GM18520 (cell line): ENCODE results near the gene GPRIN1.

ENCODE experiments used
- ATAC-seq: cut with Tn5 transposase; IDR thresholded peaks from one replicate; pipeline ENCODE4 v1.9.1; 2021; ENCODE audit not compliant: unreplicated experiment

GPRIN1 gene

DNA sequence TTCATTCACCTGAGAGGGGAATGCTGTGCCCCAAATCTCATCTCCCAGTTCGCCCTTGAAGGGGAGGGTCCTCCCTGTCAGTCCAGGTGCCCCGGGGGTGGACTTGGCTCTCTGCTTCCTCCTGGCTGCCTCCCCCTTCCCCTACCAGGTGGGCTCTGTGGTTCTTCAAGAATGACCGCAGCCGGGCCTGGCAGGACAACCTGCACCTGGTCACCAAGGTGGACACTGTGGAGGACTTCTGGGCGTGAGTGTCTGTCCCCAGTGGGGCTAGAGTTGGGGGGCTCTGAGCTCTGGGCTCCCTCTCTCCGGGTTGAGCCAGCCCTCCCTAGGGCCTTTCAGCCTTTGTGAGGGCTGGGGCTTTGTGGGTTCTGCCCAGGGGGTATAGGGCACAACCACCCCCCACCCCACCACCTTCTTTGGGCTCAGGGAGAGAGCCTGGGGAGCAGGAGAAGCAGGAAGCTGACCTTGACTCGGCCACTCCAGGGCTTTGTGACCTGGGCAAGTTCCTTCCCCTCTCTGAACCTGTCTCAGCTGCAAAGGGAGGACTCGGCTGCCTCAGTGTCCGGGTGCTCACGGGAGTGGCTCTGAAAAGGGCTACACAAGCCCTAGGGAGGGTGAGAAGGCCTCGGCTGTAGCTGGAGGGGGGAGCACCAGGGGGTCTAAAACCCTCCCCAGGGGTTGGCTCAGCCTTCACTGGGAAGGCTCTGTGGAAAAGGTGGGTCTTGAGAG, 33.7 kb upstream of the GPRIN1 start:
- no peak for ATAC-seq

DNA sequence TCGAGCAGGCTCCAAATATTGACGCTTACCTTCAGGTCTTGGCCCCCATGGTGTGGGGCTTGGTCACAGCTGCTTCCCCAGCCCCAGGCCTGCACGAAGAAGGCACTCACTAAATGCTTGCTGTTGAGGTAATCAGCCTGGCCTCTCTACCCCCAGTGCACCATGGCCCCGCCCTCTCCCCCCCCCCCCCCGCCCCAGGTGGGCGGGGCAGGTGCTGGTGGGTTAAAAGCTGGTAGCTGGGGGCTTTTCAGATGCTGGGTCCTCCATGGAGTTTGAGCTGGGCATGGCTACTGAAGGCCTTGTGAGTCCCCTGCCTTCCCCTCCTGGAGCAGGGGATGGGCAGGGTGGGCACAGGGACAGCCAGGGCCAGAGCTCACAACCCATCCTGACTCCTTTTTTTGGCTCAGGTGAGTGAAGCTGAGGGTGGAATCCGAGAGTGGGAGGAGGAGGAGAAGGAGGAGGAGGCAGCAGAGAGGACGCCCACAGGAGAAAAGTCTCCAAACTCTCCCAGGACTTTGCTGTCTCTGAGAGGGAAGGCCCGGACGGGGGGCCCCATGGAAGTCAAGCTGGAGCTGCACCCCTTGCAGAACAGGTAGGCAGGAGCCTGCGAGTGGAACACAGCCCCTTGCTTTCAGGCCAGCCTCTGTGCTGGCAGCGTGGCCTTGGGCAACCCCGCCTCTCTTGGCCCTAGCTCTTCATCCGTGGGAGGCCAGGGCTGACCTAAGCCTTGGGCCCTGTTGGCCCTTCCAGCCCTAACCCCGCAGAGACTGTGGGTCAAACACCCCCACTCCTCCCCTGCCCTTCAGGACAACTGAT, 32.9 kb upstream of the GPRIN1 start:
- ATAC-seq, result no peak

DNA sequence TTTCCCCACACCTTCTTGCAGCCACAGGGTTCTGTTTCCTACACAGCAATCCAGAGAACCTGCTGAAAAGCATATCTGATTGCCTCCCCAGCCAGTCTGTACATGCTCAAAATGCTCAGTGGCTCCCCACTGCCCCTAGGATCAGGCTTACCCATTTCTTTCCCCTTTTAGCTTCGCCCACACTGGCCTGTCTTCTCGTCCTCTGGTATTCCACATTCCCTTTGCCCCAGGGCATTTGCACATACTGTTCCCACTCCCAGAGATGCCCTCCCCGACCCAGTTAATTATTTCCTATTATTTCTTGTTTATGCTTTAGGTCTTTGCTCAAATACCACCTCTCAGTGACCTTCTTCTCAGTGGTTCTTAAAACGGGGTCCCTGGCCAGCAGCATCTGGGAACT, 30.7 kb upstream of the GPRIN1 start:
- no peak for ATAC-seq

DNA sequence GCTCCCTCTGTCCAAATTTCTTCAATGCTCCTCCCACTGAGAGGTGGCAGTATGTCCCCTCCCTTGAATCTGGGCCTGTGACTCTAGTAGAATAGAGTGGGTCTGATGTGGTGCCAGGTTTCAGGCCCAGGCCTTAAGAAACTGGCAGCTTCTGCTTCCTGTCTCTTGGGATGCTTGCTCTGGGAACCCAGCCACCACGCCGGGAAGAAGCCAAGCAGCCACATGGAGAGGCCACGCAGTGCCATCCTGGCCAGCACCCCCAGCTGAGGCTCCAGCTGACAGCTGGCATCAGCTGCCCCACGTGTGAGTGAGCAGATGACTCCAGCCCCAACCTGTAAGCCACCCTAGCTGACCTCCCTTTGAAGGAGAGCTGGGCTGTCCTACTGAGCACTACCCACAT, 30.0 kb upstream of the GPRIN1 start:
- no peak for ATAC-seq

DNA sequence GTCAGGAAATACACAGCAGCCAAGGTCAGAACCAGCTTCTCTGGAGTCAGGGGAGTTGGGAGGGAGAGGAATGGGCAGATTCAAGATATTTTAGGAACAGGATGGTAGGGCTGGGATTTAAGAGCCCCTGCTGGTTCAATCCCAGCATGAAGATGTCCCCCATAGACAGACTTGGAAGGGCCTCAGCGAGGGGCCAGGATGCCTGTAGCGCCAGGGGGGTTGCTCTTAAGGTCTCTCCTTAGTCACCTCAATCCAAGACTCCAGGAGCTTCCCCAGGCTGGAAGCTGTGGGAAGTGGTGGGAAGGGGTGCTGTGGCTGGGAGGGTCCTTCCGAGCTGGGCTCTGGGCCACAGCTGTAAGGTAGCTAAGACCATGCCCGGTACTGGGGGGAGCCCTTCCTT, 29.3 kb upstream of the GPRIN1 start:
- ATAC-seq, result no peak

DNA sequence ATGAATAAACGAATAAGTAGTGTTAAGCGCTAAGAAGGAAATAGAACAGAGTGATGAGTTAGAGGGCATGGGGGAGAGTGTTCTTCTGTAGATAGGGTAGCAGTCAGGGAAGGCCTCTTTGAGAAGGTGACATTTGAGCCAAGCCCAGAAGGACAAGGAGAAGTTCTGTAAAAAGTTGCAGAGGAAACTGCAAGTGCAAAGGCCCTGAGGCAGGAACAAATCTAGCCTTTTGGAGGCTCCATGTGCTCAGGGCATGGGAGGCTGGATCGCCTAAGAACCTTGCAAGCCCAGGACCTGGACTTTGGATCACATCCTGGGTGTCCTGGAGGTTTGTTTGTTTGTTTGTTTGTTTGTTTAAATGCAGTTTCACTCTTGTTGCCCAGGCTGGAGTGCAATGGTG, 28.5 kb upstream of the GPRIN1 start:
- ATAC-seq, result no peak

DNA sequence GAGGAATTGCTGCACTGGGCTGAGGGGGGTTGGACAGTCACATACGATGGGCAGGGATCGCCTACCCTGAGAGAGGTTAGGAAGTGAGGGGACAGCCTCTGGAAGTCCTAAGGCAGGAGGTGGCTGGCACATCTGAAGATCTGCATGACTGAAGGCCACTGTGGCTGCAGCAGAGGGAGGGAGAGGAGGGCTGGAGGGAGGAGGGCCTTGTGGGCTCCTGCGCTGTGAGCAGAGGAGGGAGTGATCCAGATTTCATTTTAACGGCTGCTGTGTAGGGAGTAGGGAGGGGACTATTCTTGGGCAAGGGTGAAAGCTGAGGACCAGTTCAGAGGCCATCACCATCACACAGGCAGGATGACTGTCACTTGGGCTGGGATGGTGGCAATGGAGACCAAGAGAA, 27.6 kb upstream of the GPRIN1 start:
- no peak for ATAC-seq

DNA sequence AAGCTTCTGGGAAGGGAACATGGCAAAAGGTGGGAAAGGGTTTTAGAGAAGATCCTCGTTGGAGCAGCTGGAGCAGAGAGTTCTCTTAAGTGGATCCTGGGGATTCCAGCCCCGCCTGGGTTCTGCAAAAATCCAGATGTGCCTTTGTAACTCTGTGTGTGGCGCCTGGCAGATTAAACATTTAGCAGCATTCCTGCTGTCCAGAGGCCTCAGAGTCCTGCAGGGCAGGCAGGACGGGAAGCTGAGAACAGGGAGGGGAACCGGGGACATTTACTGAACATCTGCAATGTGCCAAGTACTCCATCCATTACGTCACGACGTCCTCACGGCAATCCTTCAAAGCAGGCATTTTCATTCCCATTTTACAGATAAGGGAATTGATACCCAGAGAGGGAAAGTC, 26.5 kb upstream of the GPRIN1 start:
- ATAC-seq, result no peak

DNA sequence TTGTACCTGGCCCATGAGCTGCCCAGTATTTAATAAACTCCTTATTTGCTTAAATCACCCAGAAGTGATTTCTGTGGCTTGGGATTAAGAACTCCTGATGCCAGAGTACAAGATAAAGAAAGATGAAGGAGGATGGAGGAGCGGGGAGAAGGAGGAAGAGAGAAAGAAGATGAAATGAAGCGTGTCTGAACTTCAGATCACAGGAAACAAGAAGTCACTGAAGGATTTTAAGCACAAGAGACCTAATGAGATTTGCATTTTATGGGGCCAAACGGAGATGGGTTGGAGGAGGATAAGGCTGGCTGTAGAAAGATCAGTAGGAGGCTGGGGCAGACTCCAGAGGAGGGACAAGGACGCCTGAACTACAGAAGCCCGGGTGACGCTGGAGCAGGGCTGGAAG, 23.6 kb upstream of the GPRIN1 start:
- no peak for ATAC-seq

DNA sequence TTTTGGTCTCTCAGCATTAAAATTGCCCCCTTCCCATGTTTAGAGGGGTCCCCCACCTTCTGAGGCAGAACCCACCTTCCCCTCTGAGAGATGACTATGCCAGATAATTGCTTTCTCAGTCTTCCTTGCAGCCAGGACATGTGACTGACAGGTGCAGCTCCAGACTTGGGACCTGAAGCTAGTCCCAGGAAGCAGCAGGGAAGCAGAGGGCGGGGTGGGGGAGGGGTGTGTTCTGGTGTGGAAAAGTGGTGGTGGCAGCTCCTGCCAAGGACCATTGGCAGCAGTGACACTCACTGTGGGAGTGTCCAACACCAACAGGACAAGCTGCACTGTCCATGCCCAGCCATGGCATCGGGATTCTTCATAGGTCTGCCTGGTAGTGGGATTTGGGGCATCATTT, 22.8 kb upstream of the GPRIN1 start:
- ATAC-seq, result no peak

DNA sequence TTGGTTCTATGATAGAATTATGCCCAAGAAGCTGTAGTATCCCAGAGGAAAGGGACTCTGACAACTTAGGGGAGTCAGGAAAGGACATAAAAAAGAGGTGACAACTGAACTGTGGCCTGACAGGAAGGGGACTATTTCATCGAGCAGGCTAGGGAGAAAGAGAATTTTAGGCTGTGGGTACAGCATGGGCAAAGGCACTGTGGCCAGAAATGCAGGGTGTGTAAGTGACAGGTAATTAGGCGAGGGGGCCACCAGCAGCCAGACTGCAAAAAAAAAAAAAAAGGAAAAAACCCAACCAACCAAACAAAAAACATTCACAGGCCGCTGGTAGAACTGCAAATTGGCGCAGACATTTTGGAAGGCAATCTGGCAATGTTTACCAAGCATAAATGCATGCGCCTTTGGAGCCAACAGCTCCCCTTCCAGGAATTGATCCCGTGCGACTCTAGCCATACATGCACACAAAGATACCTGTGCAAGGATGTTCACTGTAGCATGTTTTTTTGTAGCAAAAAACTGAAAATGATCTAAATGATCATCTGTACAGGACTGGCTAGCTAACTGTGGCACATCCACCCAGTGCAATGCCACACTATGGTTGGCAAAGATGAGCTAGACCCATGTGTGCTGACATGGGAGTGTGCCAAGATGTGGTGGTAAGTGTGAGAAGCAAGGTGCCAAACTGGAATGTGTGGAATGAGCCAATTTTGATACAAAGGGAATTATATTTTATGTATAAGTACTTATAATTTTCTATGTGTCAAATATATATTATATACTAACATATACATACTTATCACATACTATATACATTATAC, 21.6 kb upstream of the GPRIN1 start:
- ATAC-seq, result no peak

DNA sequence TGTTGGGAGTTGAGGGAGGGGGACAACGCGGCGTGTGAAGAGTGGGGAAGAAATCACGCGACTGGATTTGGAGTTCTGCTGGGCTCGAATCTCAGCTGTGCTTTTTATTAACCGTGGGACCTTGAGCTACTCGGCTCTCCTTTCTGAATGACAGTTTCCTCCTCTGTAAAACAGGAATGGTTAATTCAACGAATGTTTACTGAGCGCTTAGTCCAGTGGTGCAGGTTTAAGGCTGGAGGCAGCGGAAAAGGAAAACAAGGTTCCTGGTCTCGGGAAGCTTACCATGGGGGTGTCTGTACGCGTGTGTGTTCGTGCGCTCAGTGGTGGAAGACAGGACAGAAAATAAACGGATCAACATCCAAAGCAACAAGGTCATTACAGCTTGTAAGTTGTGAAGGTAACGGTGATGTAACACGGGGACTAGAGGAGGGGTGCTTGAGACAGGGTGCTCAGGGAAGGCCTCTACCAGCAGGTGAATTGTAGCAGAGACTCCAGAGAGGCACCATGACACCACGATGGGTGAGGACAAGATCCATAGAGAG, 20.8 kb upstream of the GPRIN1 start:
- ATAC-seq, result no peak

DNA sequence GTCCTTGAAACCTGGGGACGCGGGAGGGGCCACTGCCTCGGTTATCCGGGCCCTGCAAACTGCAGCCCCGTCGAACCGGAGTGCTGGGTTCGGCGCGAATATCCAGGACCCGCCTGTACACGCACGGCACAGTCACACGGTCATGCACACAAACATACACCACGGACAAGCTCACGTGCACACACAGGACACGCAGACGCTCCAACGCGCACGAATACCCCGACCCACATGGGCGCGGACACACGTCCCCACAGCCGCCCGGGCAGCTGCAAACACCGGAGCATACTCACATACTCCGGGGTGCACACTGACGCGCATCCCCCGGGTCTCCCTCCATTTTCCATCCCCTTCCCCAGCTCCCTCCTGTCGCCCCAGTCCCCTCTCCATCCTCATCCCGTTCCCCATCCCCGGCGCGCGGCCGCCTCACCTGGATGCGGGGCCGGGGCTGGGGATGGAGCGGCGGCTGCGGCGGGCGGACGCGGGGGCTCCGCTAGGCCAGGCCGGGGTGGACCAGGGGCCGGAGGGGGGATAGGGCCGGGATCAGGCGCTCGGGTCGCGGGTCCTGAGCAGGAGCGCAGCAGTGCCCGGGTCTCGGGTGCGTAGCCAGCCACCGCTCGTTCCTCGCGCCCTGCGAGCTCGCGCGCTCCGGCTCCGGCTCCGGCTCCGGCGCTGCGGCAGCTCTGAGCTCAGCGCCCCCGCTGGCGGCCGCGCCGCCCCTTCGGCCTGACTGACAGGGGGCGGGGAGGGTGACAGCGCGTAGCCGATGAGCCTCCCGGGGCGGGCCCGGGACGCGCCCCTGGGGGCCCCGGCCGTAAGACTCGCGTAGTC, 20.1 kb upstream of the GPRIN1 start, which contains the start of the genes EIF4E1B and SNCB:
EIF4E1B (plus strand) TSS at position 823 of the 828 bp plus-strand sequence. CDS start 12,113 bp downstream, outside the sequence.
SNCB (minus strand) TSS at position 682 of the 828 bp plus-strand sequence. CDS start 880 bp downstream, outside the sequence.
- ATAC-seq, result no peak

DNA sequence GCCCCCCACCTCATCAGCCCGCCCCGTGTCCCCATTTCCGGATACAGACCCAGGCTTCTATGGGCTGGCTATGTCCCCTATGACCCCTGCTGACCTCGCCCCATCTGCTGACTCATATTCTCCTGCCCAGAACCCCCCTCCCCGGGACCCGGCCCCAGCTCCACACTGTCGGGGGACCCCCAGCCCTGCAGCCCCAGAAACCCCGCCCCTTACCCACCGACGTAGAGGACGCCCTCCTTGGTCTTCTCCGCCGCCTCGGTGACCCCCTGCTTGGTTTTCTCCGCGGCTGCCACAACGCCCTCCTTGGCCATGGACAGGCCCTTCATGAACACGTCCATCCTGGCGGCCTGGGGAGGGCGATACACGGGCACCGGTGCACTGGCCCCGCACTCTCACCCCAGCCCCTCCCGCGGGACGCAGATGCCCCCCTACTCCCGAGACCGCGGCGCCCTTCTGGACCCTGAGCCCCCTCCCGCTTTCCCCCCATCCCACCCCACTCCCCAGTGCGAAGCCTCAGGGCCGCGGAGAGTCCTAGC, 19.4 kb upstream of the GPRIN1 start:
- no peak for ATAC-seq

DNA sequence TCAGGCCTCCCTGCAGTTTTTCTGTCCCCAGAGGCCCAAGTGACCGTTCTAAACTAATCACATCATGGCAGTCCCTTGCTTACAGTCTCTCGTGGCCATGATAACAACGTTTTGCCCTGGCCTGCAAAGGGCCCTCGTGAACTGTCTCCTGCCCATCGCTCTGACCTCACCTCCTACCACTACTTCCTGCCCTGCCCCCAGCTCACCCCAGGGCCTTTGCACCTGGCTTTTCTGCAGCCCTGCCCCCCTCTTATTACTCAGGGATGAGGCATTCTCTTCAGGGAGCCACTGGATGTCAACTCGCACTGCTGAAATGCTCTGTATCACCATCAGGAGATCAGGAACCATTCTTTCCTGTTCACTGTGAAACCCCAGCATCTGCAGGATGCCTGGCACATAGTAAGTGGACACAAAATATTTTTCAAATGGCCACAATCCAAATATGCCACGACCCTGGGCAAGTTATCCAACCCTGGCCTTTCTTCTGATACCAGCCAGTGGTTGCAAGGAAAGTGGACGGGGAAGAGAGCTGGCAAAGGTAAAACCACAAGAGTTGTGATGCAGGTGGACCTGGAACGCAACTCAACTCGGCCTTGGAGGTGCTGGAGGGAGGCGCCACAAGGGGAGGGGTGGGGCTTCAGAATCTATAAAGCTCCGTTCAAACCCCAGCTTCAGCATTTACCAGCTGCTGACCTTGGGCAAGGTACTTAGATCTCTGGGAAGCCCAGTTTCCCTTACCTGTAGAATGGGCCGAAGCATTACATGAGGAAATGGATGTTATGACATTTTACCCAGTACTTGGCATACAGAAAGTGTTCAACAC, 18.7 kb upstream of the GPRIN1 start:
- ATAC-seq, result no peak

DNA sequence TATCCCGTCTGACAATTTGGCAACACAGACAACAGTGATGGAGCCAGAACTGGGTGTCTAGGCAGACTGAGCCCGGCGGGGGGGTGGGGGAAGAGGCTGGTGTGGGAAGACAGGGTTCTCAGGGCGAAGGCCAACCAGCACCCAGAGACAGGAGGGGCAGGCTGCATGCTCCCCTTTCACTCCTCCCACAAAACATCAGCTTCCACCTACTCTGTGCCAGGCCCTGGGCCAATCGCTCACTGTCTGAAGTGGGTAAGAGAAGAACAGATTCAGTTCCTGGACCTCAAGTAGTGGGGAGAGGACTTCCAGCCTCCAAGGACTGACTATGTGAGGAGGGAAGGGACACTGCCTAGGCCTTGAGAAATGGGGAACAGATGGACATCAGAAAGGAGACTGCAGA, 17.6 kb upstream of the GPRIN1 start:
- no peak for ATAC-seq

DNA sequence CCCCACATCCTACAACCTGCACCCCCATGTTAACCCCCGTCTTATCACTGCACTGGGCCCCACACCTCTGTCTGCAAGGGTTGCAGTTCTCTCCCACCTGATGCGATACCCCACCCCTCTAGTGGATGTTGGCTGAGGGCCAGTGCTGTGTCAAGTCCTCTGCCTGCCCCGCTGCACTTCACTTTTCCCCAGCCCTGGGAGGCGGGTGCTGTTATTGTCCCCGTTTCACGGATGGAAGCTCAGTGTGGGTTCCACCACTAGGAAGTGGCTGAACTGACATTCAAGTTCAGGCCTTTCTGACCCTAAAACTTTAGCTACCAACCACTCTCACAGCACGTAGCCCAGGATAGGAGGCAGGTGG, 16.9 kb upstream of the GPRIN1 start:
- no peak for ATAC-seq

DNA sequence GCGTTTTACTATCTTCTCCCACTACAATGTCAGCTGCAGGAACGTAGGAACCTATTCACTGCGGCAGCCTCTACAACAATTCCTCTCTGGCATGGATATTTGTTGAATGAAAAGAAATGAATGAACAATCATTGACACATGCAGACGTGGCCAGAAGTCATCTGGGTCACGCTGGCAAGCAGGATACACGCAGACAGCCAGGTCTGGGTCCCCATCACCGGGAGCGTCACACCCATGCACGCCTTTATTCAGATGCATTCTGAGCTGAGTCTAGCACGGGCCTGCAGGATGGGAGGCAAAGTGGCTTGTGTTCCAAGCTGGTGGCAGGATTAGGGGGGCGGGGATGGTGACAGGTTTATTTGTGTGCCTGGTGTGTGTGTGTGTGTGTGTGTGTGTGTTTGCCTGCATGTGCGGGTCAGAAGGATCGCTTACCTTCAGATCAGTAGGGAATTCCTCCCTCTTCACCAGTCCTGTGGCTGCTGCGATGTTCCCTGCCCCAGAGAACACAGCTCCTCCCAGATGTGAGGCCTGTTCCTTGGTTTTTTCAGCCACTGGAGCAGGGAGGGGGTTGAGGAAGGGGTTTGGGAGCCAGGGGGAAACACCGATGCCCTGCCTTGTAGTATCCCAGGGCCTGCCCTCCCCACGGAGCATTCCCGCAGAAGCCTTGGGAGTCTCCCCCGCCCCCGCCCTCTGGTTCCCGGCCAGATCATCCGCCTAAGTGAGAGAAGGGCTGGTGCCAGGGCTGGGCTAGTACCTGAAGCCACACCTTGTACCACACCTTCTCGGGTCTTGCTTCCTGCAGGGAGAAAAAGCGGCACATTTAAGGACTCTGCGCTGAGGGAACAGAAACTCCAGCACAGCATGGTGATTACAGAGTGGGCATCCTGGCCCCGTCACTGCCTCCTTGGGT, 16.3 kb upstream of the GPRIN1 start:
- no peak for ATAC-seq
